Measurements from ENCODE around the gene NPB. TPM values are rescaled to one million over a fixed set of nuclear protein-coding genes. Genes with fewer than 3 reads are reported as not detected.

Gene NPB
- total RNA-seq, 3 donors from 2014 or later (not counting 1 experiment from before 2014, with no cell fraction given): 0.18 to 0.31 TPM; not detected in 1

GRCh38 chr17:81932333-81932983 is 30.4 kb downstream of the NPB start:
- intact Hi-C loops (cut with micrococcal nuclease): no loop called here
- no peak for ATAC-seq
- peaks cover 0 to 2% of the 10 kb centered on the region in 2 donors for H3K4me1 Mint-ChIP-seq

GRCh38 chr17:81933178-81933699 is 31.2 kb downstream of the NPB start:
- Mint-ChIP-seq H3K9me3 (no peaks in the 10 kb centered on the region), H3K27ac (no peak overlapping the region), H3K27me3 (ENCODE audit: low read depth in 2 of 2) (peaks cover 0 to 19% of the 10 kb centered on the region in 2 donors), H3K4me1 (peaks cover 0 to 7% of the 10 kb centered on the region in 2 donors), H3K4me3 (no peak overlapping the region), H3K36me3 (no peaks in the 10 kb centered on the region)
- ATAC-seq (no peak), DNase-seq (no peak)
- Histone ChIP-seq H3K27me3 (ENCODE audit: control insufficient read depth, insufficient read depth, low read length) (peaks cover 14% of the 10 kb centered on the region), H3K36me3 (ENCODE audit: control insufficient read depth, insufficient read depth, low read length) (no peaks in the 10 kb centered on the region), H3K27ac (ENCODE audit: low read length) (no peak overlapping the region), H3K9me3 (ENCODE audit: control insufficient read depth, insufficient read depth, low read length) (no peaks in the 10 kb centered on the region), H3K4me3 (ENCODE audit: low read length) (no peak overlapping the region), H3K4me1 (ENCODE audit: control insufficient read depth, insufficient read depth, low read length) (peaks cover 19% of the 10 kb centered on the region)
- intact Hi-C loops (cut with micrococcal nuclease): no loop called here
- WGBS (ENCODE audit: insufficient coverage): 66% methylated on average over 14 of the region's 14 CpGs
- TF ChIP-seq CTCF (IDR thresholded peaks at IDR 0.05): no peak

More at GRCh38 chr17:81932333-81932983, 30.4 kb downstream of the NPB start:
- 94% methylated on average over 9 of the region's 9 CpGs for WGBS (ENCODE audit: insufficient coverage)
- Histone ChIP-seq H3K9me3 (ENCODE audit: control insufficient read depth, insufficient read depth, low read length) (no peaks in the 10 kb centered on the region), H3K27ac (ENCODE audit: low read length) (no peak overlapping the region), H3K27me3 (ENCODE audit: control insufficient read depth, insufficient read depth, low read length) (peaks cover 13% of the 10 kb centered on the region), H3K4me1 (ENCODE audit: control insufficient read depth, insufficient read depth, low read length) (peaks cover 18% of the 10 kb centered on the region), H3K4me3 (ENCODE audit: low read length) (no peak overlapping the region), H3K36me3 (ENCODE audit: control insufficient read depth, insufficient read depth, low read length) (no peaks in the 10 kb centered on the region)
- Mint-ChIP-seq H3K4me3 (no peak overlapping the region), H3K27ac (no peak overlapping the region), H3K27me3 (ENCODE audit: low read depth in 2 of 2) (peaks cover 0 to 19% of the 10 kb centered on the region in 2 donors), H3K36me3 (no peaks in the 10 kb centered on the region), H3K9me3 (no peaks in the 10 kb centered on the region)
- DNase-seq: no peak
- TF ChIP-seq CTCF (IDR thresholded peaks at IDR 0.05): no peak

- peaks cover 0 to 7% of the 10 kb centered on the region in 2 donors for H3K4me1 Mint-ChIP-seq
Observed at GRCh38 chr17:81934098-81934757, 32.2 kb downstream of the NPB start.

More at GRCh38 chr17:81934098-81934757, 32.2 kb downstream of the NPB start:
- Histone ChIP-seq H3K27me3 (ENCODE audit: control insufficient read depth, insufficient read depth, low read length) (peaks cover 7% of the 10 kb centered on the region), H3K4me3 (ENCODE audit: low read length) (no peak overlapping the region), H3K4me1 (ENCODE audit: control insufficient read depth, insufficient read depth, low read length) (peaks cover 12% of the 10 kb centered on the region), H3K27ac (ENCODE audit: low read length) (no peak overlapping the region), H3K9me3 (ENCODE audit: control insufficient read depth, insufficient read depth, low read length) (no peaks in the 10 kb centered on the region), H3K36me3 (ENCODE audit: control insufficient read depth, insufficient read depth, low read length) (no peaks in the 10 kb centered on the region)
- Mint-ChIP-seq H3K36me3 (no peaks in the 10 kb centered on the region), H3K9me3 (no peaks in the 10 kb centered on the region), H3K4me3 (no peak overlapping the region), H3K27me3 (ENCODE audit: low read depth in 2 of 2) (peaks cover 0 to 16% of the 10 kb centered on the region in 2 donors), H3K27ac (no peak overlapping the region)
- 90% methylated on average over 23 of the region's 23 CpGs for WGBS (ENCODE audit: insufficient coverage)
- DNase-seq (no peak), ATAC-seq (no peak)
- no peak for TF ChIP-seq CTCF (IDR thresholded peaks at IDR 0.05)
- intact Hi-C loops (cut with micrococcal nuclease): no loop called here
